SK-N-MC (cell line): ENCODE measurements around the gene PITRM1.

Experiments
- FOXP2 ChIP-seq: optimal IDR thresholded peaks from 2 replicates; pipeline ENCODE3; 2011; ENCODE audit warnings: mild to moderate bottlenecking, moderate library complexity; ENCODE audit not compliant: insufficient read depth; ENCODE audit errors: extremely low read length, control extremely low read depth
- POLR2AphosphoS5 ChIP-seq: IDR thresholded peaks from 2 replicates; pipeline ENCODE4 v1.6.1; 2012; ENCODE audit warnings: mild to moderate bottlenecking, low read depth, low read length, borderline replicate concordance

DNA sequence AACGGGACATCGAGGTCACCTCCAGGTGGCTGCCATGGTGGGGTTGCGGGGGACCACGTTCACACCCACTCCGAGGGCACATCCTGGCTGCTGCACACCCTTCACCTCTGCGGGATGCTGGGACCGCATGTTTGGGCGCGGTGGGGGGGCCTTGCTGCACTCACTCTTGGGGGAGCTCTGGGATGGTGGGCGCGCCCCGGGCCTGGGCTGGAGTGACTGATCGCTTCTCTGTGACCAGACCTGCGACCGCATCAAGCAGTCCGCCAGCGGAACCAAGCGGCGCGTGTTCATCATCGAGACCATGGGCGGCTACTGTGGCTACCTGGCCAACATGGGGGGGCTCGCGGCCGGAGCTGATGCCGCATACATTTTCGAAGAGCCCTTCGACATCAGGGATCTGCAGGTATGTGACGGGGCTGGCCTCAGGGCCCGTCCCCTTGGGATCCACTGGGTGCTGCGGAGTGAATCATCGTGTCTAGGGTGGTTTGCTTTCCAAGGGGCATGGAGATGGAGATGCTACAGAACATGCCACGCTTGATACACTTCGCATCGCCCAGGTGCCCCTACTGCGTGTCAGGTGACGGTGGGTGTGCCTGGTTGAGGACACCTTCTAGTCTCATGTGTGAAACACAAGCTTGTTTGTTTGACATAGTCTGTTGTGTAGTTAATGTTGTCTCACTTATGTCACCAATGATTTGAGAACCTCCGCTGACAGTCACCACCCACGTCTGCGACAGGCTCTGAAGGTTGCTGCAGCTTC lies 42.8 kb downstream of the PITRM1 start:
- no peak for TF ChIP-seq FOXP2
- no peak for TF ChIP-seq POLR2AphosphoS5
